ENCODE results near the gene PABPN1. TPM values are rescaled to one million over a fixed set of nuclear protein-coding genes. Genes with fewer than 3 reads are reported as not detected.

Gene PABPN1
- total and polyA plus RNA-seq, 3 donors from 2014 or later = 194 to 222 (median 194) TPM

- WGBS, 2 donors = 86% methylated on average over 20 to 22 of the region's 22 CpGs
- DNase-seq = no peak
- no peaks in the 10 kb centered on the region for H3K36me3 ChIP-seq (ENCODE audit: low read depth, missing control alignments)
- peaks cover 7% of the 10 kb centered on the region for H3K4me1 ChIP-seq
- no peaks in the 10 kb centered on the region for H3K9me3 ChIP-seq
- intact Hi-C loops (cut with DNase I; ENCODE audit: low total_unique reads) = no loop called here
- H3K27me3 ChIP-seq = no peaks in the 10 kb centered on the region
- TF ChIP-seq CTCF (IDR thresholded peaks at IDR 0.05) (no peak), POLR2A (IDR thresholded peaks at IDR 0.05) (no peak)
- H3K4me3 ChIP-seq = no peak overlapping the region
- no peak overlapping the region for H3K27ac ChIP-seq
These were observed 38.6 kb downstream of the PABPN1 start for GRCh38 chr14:23359722-23360447.

GRCh38 chr14:23360496-23360895, 39.2 kb downstream of the PABPN1 start:
- Histone ChIP-seq H3K27ac (no peak overlapping the region), H3K4me1 (peaks cover 7% of the 10 kb centered on the region)

DNA sequence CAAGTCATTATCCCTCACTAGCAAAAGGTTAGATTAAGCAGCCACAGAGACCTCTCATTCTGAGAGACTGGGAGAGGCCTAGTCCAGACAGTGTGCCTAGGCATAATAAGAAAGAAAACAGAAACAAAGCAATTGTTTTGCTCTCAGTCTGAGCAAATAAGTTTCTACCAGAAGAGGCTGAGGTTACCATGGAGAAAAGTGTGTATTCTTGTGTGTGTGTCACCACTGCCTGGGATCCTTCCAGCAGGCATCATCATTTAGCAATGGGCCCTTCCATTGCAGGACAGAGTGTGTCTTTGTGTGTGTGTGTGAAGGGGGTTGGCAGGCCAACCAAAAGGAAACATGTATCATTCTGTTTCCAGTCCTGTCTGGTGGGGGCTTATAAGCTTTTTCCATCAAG, 40.1 kb downstream of the PABPN1 start:
- Histone ChIP-seq H3K27ac (no peak overlapping the region), H3K9me3 (no peaks in the 10 kb centered on the region), H3K4me3 (no peak overlapping the region), H3K27me3 (no peaks in the 10 kb centered on the region), H3K36me3 (ENCODE audit: low read depth, missing control alignments) (no peaks in the 10 kb centered on the region), H3K4me1 (peaks cover 9% of the 10 kb centered on the region)
- DNase-seq = no peak
- intact Hi-C loops (cut with DNase I; ENCODE audit: low total_unique reads) = no loop called here
- TF ChIP-seq POLR2A (IDR thresholded peaks at IDR 0.05) = no peak
- TF ChIP-seq CTCF (IDR thresholded peaks at IDR 0.05) = no peak

More at GRCh38 chr14:23360496-23360895, 39.2 kb downstream of the PABPN1 start:
- intact Hi-C loops (cut with DNase I; ENCODE audit: low total_unique reads) = no loop called here
- no peak for DNase-seq
- Histone ChIP-seq H3K36me3 (ENCODE audit: low read depth, missing control alignments) (no peaks in the 10 kb centered on the region), H3K9me3 (no peaks in the 10 kb centered on the region), H3K27me3 (no peaks in the 10 kb centered on the region), H3K4me3 (no peak overlapping the region)
- TF ChIP-seq CTCF (IDR thresholded peaks at IDR 0.05) (no peak), POLR2A (IDR thresholded peaks at IDR 0.05) (no peak)
- 80 to 82% methylated on average over 8 to 11 of the region's 11 CpGs for WGBS, 2 donors

- WGBS, 2 donors = 84 to 91% methylated on average over 6 of the region's 6 CpGs
- intact Hi-C loops (cut with DNase I; ENCODE audit: low total_unique reads) = no loop called here
- Histone ChIP-seq H3K27me3 (no peaks in the 10 kb centered on the region), H3K4me1 (peaks cover 9% of the 10 kb centered on the region), H3K9me3 (no peaks in the 10 kb centered on the region), H3K36me3 (ENCODE audit: low read depth, missing control alignments) (no peaks in the 10 kb centered on the region), H3K27ac (no peak overlapping the region), H3K4me3 (no peak overlapping the region)
- no peak for DNase-seq
- TF ChIP-seq CTCF (IDR thresholded peaks at IDR 0.05) (no peak), POLR2A (IDR thresholded peaks at IDR 0.05) (no peak)
These were observed 40.5 kb downstream of the PABPN1 start for GRCh38 chr14:23361763-23362162.

GRCh38 chr14:23362200-23362599, 40.9 kb downstream of the PABPN1 start:
- DNase-seq = no peak
- intact Hi-C loops (cut with DNase I; ENCODE audit: low total_unique reads) = no loop called here
- TF ChIP-seq CTCF (IDR thresholded peaks at IDR 0.05) = no peak
- TF ChIP-seq POLR2A (IDR thresholded peaks at IDR 0.05) = no peak
- WGBS, 2 donors = 77 to 84% methylated on average over 3 of the region's 3 CpGs
- no peak overlapping the region for H3K4me3 ChIP-seq
- H3K4me1 ChIP-seq = peaks cover 9% of the 10 kb centered on the region
- no peaks in the 10 kb centered on the region for H3K9me3 ChIP-seq
- H3K27me3 ChIP-seq = no peaks in the 10 kb centered on the region
- H3K36me3 ChIP-seq (ENCODE audit: low read depth, missing control alignments) = no peaks in the 10 kb centered on the region
- H3K27ac ChIP-seq = no peak overlapping the region

All from testis (tissue), 3 donors.